Stimulated activated CD8-positive, alpha-beta memory T cell treated with anti-CD3 and anti-CD28 coated beads, Interleukin-15, amount 100 ng/mL, for 4 hours (primary cell): ENCODE measurements around the gene RERGL.
"Not testable (repeated sequence)": the region's sequence is repeated elsewhere in the genome, so short reads cannot be mapped to it uniquely, and the experiment has no call there.

Source experiments
- DNase-seq, 2 donors: peaks; one replicate each; pipeline ENCODE4 v3.0.0-alpha.2; 2020; ENCODE audit warnings: low read depth in 2 of 2

RERGL gene

GRCh38 chr12:18090093-18090492 is at the start of gene RERGL:
Gene RERGL, minus strand, starts transcription at chr12:18090193. Its CDS starts 53 bp downstream, at chr12:18090140.
- DNase-seq: no peak

- no peak for DNase-seq
These were observed 49.3 kb upstream of the RERGL start for GRCh38 chr12:18139254-18139653.

GRCh38 chr12:18135509-18135908 is 45.5 kb upstream of the RERGL start:
- no peak for DNase-seq

GRCh38 chr12:18135086-18135485 is 45.1 kb upstream of the RERGL start:
- DNase-seq: no peak

GRCh38 chr12:18130851-18131250 is 40.9 kb upstream of the RERGL start:
- no peak for DNase-seq

GRCh38 chr12:18123707-18124106 is 33.7 kb upstream of the RERGL start:
- no peak for DNase-seq

GRCh38 chr12:18120899-18121298 is 30.9 kb upstream of the RERGL start:
- DNase-seq: no peak

GRCh38 chr12:18108611-18109010 is 18.6 kb upstream of the RERGL start:
- no peak for DNase-seq

- no peak for DNase-seq
These were observed 13.6 kb upstream of the RERGL start for GRCh38 chr12:18103624-18104023.

GRCh38 chr12:18101043-18101442 is 11.1 kb upstream of the RERGL start:
- DNase-seq: no peak

- no peak for DNase-seq
These were observed 5.9 kb downstream of the RERGL start for GRCh38 chr12:18084080-18084479.

- no peak for DNase-seq
These were observed 10.3 kb downstream of the RERGL start for GRCh38 chr12:18079541-18080246.

- no peak for DNase-seq
These were observed 16.0 kb downstream of the RERGL start for GRCh38 chr12:18074001-18074400.

GRCh38 chr12:18072723-18073122 is 17.3 kb downstream of the RERGL start:
- DNase-seq: no peak

- DNase-seq: no peak
These were observed 18.7 kb downstream of the RERGL start for GRCh38 chr12:18071336-18071735.

- no peak for DNase-seq
These were observed 21.6 kb downstream of the RERGL start for GRCh38 chr12:18068355-18068754.

GRCh38 chr12:18066666-18067065 is 23.3 kb downstream of the RERGL start:
- no peak for DNase-seq

- not testable (repeated sequence) for DNase-seq
These were observed 27.1 kb downstream of the RERGL start for GRCh38 chr12:18062867-18063266.

- no peak for DNase-seq
These were observed 32.9 kb downstream of the RERGL start for GRCh38 chr12:18057051-18057450.

GRCh38 chr12:18054925-18055619 is 34.9 kb downstream of the RERGL start:
- DNase-seq: no peak

- DNase-seq: no peak
These were observed 44.5 kb downstream of the RERGL start for GRCh38 chr12:18045446-18045992.

GRCh38 chr12:18040060-18040742 is 49.8 kb downstream of the RERGL start:
- not testable (repeated sequence) for DNase-seq
